IMR-90 (cell line): ENCODE data around the gene LIMS3.
"Not testable (repeated sequence)": the region's sequence is repeated elsewhere in the genome, so short reads cannot be mapped to it uniquely, and the experiment has no call there.

Experiments used
- CTCF ChIP-seq: conservative IDR thresholded peaks from 2 replicates; pipeline ENCODE4 v1.5.1; 2012; ENCODE audit warnings: mild to moderate bottlenecking, low read depth, low read length, improper control_type of control experiment
- POLR2A ChIP-seq: IDR thresholded peaks from 2 replicates; pipeline ENCODE4 v1.6.1; 2012; ENCODE audit warnings: mild to moderate bottlenecking, low read depth, low read length
- RCOR1 ChIP-seq: IDR thresholded peaks from 2 replicates; pipeline ENCODE4 v1.6.1; 2012; ENCODE audit warnings: mild to moderate bottlenecking, low read length, improper control_type of control experiment; ENCODE audit not compliant: insufficient replicate concordance

- TF ChIP-seq CTCF, POLR2A, RCOR1: not testable (repeated sequence)
Measured at GRCh38 chr2:109893736-109894135, 4.8 kb upstream of the LIMS3 start.
